Activated B cell treated with CpG ODN at 0.5 μM for 24 hours (primary cell): Measurements from ENCODE around the gene CPOX. TPM values are rescaled to one million over a fixed set of nuclear protein-coding genes. Genes with fewer than 3 reads are reported as not detected.

Experiments
- ATAC-seq: fragments of 200-7000 bp; cut with Tn5 transposase; one replicate; pipeline ENCODE4 v1.10.0; 2021; ENCODE audit warnings: low read depth, mild to moderate bottlenecking, moderate library complexity
- CTCF ChIA-PET: fragments of 350-600 bp; sonication (Branson Sonifier 250); formaldehyde crosslinking; loops from one replicate; lab custom pipeline; 2021; ENCODE audit warnings: antibody characterized with exemption; lab: Charles Lee
- POLR2A ChIA-PET: fragments of 350-600 bp; sonication (Branson Sonifier 250); formaldehyde crosslinking; loops from one replicate; lab custom pipeline; 2021; ENCODE audit warnings: antibody characterized with exemption; lab: Charles Lee
- DNase-seq: peaks from one replicate; pipeline ENCODE4 v3.0.0; 2022
- H3K27ac Mint-ChIP-seq: one replicate; pipeline ENCODE4 v1.8.0; 2020; ENCODE audit warnings: mixed read lengths
- H3K27me3 Mint-ChIP-seq: one replicate; pipeline ENCODE4 v1.8.0; 2021; ENCODE audit warnings: mixed read lengths
- H3K36me3 Mint-ChIP-seq: one replicate; pipeline ENCODE4 v1.8.0; 2021; ENCODE audit warnings: low read depth, mixed read lengths
- H3K4me1 Mint-ChIP-seq: one replicate; pipeline ENCODE4 v1.8.0; 2021; ENCODE audit warnings: mixed read lengths
- H3K4me3 Mint-ChIP-seq: one replicate; pipeline ENCODE4 v1.8.0; 2020; ENCODE audit warnings: mild to moderate bottlenecking, mixed read lengths
- H3K9me3 Mint-ChIP-seq: one replicate; pipeline ENCODE4 v1.8.0; 2020; ENCODE audit warnings: mixed read lengths
- CTCF ChIP-seq: fragments of 200-600 bp; IDR thresholded peaks from one replicate; pipeline ENCODE4 v1.8.0; 2022; ENCODE audit warnings: antibody characterized with exemption, mild to moderate bottlenecking
- intact Hi-C: fragments of 100-400 bp; cut with micrococcal nuclease; formaldehyde crosslinking; loops from one replicate; pipeline ENCODE4 v1.15.1; 2024
- total RNA-seq: library from RNA; stranded (reverse); gene quantifications from 2 replicates; pipeline ENCODE4 v1.2.3, GENCODE V29; 2022

Gene CPOX
- total RNA-seq, 1 donor from 2014 or later, result 17.5 TPM

GRCh38 chr3:98542623-98543022, 50.8 kb downstream of the CPOX start:
- no peak for ATAC-seq
- DNase-seq, result no peak
- H3K4me3 Mint-ChIP-seq, result no peak overlapping the region
- POLR2A ChIA-PET, result interaction anchor here (1.4 to 2.1 kb wide), 2 partner anchors 14 to 20 kb away, joined by 3 to 9 read pairs; no protein-coding TSS in a partner anchor
- CTCF ChIA-PET, result interaction anchor here (1.1 kb wide), 1 partner anchor 54 kb away, joined by 3 read pairs; no protein-coding TSS in a partner anchor
- intact Hi-C loops, result no loop called here
- no peaks in the 10 kb centered on the region for H3K9me3 Mint-ChIP-seq
- no peak overlapping the region for H3K27ac Mint-ChIP-seq
- peaks cover 2% of the 10 kb centered on the region for H3K27me3 Mint-ChIP-seq
- no peaks in the 10 kb centered on the region for H3K36me3 Mint-ChIP-seq
- TF ChIP-seq CTCF, result no peak
- peaks cover 21% of the 10 kb centered on the region for H3K4me1 Mint-ChIP-seq

- Mint-ChIP-seq H3K4me3 (no peak overlapping the region), H3K36me3 (no peaks in the 10 kb centered on the region), H3K9me3 (no peaks in the 10 kb centered on the region), H3K27ac (no peak overlapping the region), H3K27me3 (peaks cover 2% of the 10 kb centered on the region), H3K4me1 (peaks cover 24% of the 10 kb centered on the region)
- ChIA-PET POLR2A (interaction anchor here (1.7 to 2.1 kb wide), 3 partner anchors 15 to 21 kb away, joined by 5 to 9 read pairs (median 5); partner anchors contain the start of gene CLDND1), CTCF (interaction anchor here (0.6 kb wide), 1 partner anchor 30 kb away, joined by 4 read pairs; no protein-coding TSS in a partner anchor)
- ATAC-seq (no peak), DNase-seq (no peak)
- intact Hi-C loops, result no loop called here
- TF ChIP-seq CTCF, result no peak
Observed at GRCh38 chr3:98541695-98542094, 51.7 kb downstream of the CPOX start.

- DNase-seq, result no peak
- peak overlapping the region; percentile 25 for H3K27ac Mint-ChIP-seq
- POLR2A ChIA-PET, result interaction anchor here (1.7 to 1.8 kb wide), 2 partner anchors 17 kb away, joined by 5 read pairs; partner anchors contain the start of gene CLDND1
Observed at GRCh38 chr3:98540346-98540745, 53.1 kb downstream of the CPOX start.

GRCh38 chr3:98536456-98537017, 56.9 kb downstream of the CPOX start:
- Mint-ChIP-seq H3K27me3 (no peaks in the 10 kb centered on the region), H3K9me3 (no peaks in the 10 kb centered on the region), H3K36me3 (no peaks in the 10 kb centered on the region), H3K27ac (peak overlapping the region; percentile 57), H3K4me1 (peaks cover 33% of the 10 kb centered on the region), H3K4me3 (peak overlapping the region; percentile 63)
- ChIA-PET POLR2A (interaction anchor here (0.8 to 4.6 kb wide), 8 partner anchors 9 to 36 kb away, joined by 3 to 57 read pairs (median 8); partner anchors contain the start of gene CLDND1), CTCF (no interaction called here)
- DNase-seq (no peak), ATAC-seq (peak; percentile 72)
- intact Hi-C loops, result loop anchor here (1.0 to 5.0 kb wide), 3 partner anchors 13 to 36 kb away; no protein-coding TSS in a partner anchor
- no peak for TF ChIP-seq CTCF

More at GRCh38 chr3:98540346-98540745, 53.1 kb downstream of the CPOX start:
- ATAC-seq, result peak; percentile 67
- no peaks in the 10 kb centered on the region for H3K9me3 Mint-ChIP-seq
- H3K36me3 Mint-ChIP-seq, result no peaks in the 10 kb centered on the region
- CTCF ChIA-PET, result no interaction called here
- intact Hi-C loops, result loop anchor here (1.0 kb wide), 3 partner anchors 12 to 18 kb away; partner anchors contain the start of gene CLDND1
- TF ChIP-seq CTCF, result no peak
- H3K27me3 Mint-ChIP-seq, result no peaks in the 10 kb centered on the region
- H3K4me1 Mint-ChIP-seq, result peaks cover 23% of the 10 kb centered on the region
- no peak overlapping the region for H3K4me3 Mint-ChIP-seq

GRCh38 chr3:98534734-98535133, 58.7 kb downstream of the CPOX start:
- no peak for ATAC-seq
- DNase-seq, result no peak
- ChIA-PET POLR2A (interaction anchor here (4.6 kb wide), 1 partner anchor 22 kb away, joined by 57 read pairs; no protein-coding TSS in a partner anchor), CTCF (no interaction called here)
- peak overlapping the region; percentile 46 for H3K4me3 Mint-ChIP-seq
- no peak overlapping the region for H3K27ac Mint-ChIP-seq
- H3K36me3 Mint-ChIP-seq, result no peaks in the 10 kb centered on the region
- no peaks in the 10 kb centered on the region for H3K27me3 Mint-ChIP-seq
- H3K9me3 Mint-ChIP-seq, result no peaks in the 10 kb centered on the region
- H3K4me1 Mint-ChIP-seq, result peaks cover 31% of the 10 kb centered on the region
- intact Hi-C loops, result loop anchor here (5.0 kb wide), 1 partner anchor 38 kb away; no protein-coding TSS in a partner anchor
- no peak for TF ChIP-seq CTCF
